Stimulated activated CD4-positive, alpha-beta T cell treated with anti-CD3 and anti-CD28 coated beads, TNF-alpha, amount 100 ng/mL, for 4 hours (primary cell): ENCODE data around the gene APBA2.

Experiments used
- DNase-seq, 3 experiments: peaks; one replicate each; pipeline ENCODE4 v3.0.0-alpha.2; 2020; ENCODE audit warnings: low read depth in 3 of 3

The APBA2 gene

GRCh38 chr15:29133321-29133720 lies 247.5 kb downstream of the APBA2 start:
- DNase-seq: no peak

DNA sequence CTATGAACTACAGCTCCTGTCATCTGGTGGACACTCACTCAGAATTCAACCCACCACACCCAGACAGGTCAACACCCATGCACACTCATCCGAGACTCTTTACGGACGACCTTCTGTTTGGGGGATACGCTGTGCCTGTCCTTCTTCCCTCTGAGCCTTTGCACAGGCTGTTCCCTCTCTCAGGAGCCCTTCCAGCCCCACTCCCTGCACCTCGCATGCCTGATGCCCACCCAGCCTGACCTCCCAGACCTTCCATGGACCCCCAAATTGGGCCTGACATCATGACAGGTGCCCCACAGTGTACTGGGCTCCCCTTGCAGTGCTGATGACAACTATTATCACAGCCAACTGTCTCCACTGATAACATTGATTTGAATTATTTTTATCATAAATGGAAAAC lies 248.0 kb downstream of the APBA2 start:
- DNase-seq: no peak

GRCh38 chr15:29134239-29134638 lies 248.5 kb downstream of the APBA2 start:
- no peak for DNase-seq

- DNase-seq: no peak
Observed at GRCh38 chr15:29134641-29135308, 249.0 kb downstream of the APBA2 start.

GRCh38 chr15:29135309-29135657 lies 249.5 kb downstream of the APBA2 start:
- DNase-seq: no peak

DNA sequence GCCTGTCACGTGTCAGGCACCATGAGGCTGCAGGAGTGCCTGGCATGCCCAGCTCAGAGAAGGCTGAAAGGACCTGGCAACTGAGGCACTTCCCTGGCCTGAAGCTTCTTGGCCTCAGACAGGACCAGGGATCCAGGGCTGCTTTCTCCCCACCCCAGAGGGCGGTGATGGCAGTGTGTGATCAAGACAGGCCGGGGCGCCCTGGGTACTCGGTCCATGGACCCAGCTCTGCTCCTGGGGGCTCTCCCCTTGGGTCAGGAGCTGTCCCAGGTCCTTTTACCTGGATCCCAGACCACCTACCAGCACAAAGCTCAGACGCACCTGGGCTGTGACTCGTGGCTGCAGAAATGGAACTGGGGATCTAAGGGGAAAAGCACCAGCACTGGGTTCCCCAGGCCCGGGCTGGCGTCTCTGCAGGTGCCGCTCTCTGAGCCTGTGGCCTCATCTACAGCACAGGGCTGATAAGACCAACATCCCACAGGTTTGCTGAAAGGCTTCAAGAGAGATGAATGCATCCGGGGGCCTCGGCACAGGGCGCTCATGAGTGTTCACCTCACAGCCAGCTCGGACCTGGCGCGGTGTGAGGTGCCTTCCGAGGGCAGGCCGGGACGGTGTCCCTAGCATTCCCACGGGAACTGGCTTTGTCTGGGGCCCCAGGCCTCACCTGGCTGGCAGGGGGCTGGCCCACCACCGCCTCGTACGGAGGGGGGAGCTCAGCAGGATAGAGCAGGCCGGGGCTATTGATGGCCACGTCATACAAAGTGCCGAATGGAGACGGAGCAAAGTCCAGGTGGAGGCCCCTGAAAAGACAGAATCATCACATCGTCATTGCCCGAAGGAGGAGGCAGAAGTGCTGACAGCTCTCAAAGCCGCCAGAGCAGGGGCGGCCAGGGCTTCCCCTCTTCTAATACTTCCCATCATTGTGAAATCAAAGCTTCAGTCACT lies 250.2 kb downstream of the APBA2 start:
- no peak for DNase-seq

GRCh38 chr15:29138260-29138659 lies 252.5 kb downstream of the APBA2 start:
- no peak for DNase-seq

- no peak for DNase-seq
Observed at GRCh38 chr15:29139072-29139471, 253.3 kb downstream of the APBA2 start.

GRCh38 chr15:29139540-29140459 lies 254.0 kb downstream of the APBA2 start:
- DNase-seq: peak; percentile 8 to 29 (median 16)

- no peak for DNase-seq
Observed at GRCh38 chr15:29140475-29141307, 254.9 kb downstream of the APBA2 start.

DNA sequence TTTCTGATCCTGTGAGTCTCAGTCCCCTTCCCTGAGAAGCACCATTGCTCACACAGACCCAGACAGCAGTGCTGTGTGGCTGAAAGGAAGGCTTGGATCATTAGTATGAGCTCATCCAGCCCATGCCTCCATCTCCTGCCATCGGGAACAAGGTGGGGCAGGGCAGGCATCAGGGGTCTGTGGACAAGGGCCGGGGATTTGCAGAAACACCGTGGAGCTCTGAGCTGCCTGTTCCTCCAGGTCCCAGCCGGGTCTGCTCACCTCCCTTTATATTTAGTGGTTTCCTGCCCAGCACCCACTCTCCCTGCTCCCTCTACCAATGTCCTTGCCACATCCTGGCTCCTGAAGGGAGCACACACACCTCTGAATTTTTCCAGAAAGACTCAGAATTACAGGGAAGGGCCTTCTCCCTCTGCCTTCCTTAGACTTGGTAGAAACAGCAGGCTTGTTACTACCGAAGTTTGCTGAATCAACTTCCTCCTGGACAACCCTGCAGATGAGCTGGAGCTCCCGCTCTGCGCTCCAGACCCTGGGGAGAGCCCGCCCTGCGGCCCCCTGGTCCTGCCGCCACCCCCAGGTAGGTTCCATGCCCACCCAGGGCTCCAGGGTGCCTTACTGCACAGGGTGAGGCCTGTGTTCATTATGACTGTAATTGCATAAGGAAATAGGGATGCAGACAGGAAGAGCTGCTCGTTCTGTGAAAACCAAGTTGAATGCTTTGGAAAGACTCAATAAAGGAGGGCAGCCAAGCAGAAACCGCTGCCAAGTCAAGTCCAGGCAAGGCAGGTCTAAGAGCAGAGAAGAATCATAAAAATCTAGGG lies 255.7 kb downstream of the APBA2 start:
- DNase-seq: no peak

DNA sequence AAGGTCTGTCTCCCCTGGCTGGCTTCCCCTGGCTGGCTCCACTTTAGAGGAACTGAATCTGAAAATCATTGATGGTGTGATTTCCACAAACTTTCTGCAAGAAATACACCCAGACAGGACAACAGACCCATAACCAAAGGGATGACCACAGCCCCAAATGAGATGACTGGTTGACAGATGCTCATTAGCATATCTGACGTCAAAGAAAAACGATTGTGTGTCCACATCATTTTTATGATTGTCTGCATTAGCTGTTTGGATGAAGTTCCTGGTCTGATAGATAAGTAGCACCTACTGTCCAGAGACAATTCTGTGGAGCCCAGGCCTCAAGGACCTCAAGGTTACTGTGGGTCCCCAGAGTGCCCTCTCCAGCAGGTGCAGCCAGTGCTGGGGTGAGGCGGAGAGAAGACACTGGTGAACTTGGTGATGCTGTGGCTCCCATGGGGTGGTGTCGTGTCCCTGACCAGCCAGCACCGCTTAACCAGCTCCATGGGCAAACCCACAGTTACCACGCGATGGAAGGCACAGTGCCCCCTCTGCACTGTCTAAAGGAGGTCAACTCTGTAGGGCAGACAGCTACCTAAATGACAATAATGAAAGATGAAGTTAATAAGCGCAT lies 256.5 kb downstream of the APBA2 start:
- no peak for DNase-seq

- no peak for DNase-seq
Observed at GRCh38 chr15:29143293-29143692, 257.5 kb downstream of the APBA2 start.

DNA sequence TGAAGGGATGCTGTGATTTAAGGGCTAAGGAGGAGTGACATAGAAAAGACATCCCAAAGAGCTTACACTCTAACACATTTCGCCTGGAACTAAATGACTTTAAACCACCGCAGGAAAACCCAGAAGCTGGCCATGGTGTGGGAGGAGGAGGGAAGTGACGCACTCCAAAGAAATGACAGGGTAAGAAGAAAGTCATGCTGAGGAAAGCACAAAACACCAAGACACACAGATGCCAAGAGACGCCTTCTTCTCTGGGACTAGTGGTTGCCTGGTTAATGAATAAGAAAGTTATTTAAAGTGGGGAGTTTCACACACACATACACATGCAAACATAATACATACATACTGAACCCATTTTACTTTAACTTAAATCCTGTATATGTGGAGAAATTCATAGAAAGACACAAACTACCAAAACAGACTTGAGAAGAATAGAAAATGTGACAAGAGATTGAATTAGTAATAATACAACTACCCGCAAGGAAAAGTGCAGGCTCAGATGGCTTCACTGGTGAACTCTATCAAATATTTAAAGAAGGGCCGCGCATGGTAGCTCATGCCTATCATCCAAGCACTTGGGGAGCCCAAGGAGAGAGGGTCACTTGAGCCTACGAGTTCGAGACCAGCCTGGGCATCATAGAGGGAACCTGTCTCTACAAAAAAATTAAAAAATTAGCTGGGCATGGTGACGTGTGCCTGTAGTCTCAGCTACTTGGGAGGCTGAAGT lies 258.3 kb downstream of the APBA2 start:
- DNase-seq: no peak

- DNase-seq: no peak
Observed at GRCh38 chr15:29149738-29150075, 263.9 kb downstream of the APBA2 start.

DNA sequence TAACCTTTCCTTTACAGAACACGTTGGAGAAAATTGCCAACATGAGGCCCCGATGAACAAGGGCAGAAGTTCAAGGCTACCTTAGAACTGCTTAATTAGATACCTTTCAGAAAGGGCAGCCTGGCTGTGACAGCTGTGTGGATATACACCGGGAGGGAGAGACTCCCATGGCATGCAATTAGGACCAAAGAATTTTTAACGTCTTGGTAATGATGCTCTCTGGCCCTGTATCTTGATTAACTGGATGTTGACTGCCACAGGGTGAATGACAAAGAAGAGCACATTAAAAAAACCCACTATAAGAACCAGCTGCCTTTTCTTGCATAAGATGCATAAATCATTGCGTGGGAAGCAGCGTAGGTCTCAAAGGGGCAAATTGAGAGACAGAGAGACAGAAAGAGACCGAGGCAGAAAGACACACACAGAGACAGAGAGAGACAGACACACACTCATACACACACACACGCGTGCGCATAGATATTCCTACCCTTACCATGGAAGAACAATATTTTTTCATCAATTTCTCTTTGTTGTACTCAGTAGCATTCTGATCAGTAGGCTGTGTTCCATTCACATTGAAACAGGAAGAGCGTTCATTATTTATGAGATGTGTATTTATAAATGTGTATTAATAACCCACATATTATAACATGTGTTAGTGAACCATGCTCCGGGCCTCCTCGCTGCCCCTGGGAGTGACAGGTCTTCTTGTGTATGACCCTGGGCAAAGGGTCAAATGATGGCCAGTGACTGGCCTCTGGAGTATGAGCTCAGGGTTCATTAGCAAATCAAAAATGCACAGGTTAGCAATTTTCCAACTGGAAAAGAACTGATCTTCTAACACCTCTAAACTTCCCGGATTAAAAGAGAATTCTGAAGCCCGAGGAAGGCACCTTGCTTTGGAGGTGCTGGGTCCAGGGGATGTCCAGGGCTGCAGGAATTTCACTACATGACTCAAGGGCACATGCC lies 265.0 kb downstream of the APBA2 start:
- DNase-seq: no peak

DNA sequence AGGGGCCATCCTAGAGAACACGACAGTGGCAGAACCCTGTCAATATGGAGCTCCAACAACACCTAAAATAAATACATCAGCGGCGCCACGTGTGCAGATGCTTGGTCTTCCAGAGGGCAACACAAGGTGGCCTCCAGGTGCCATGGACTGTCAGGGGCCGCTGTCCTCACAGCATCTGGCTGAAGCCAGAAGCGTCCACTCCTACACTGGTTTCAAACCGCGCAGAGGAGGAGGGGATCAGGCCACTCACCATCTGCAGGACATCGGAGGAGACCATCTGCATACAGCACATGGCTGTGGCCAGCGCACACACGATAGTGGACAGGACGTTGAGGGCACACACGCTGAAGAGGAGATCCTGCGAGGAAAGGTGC lies 265.7 kb downstream of the APBA2 start:
- DNase-seq: no peak

DNA sequence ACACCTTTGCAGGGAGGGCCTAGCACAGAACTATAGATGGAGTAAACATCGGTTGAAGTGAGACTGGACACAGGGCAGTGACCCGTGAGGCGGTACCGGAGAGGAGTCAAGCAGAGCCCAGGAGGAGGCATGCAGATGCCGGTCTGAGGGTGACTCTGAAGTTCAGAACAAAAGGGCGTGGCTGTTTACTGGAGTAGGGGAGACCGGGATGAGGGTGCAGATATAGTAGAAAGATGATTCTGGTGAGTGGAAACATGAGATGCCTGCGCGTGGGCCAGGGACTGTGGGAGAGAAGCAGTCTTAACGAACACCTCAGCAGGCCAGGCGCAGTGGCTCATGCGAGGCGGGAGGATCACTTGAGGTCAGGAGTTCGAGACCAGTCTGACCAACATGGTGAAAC lies 270.7 kb downstream of the APBA2 start:
- DNase-seq: no peak
